ENCODE measurements around the gene RNF32.

DNA sequence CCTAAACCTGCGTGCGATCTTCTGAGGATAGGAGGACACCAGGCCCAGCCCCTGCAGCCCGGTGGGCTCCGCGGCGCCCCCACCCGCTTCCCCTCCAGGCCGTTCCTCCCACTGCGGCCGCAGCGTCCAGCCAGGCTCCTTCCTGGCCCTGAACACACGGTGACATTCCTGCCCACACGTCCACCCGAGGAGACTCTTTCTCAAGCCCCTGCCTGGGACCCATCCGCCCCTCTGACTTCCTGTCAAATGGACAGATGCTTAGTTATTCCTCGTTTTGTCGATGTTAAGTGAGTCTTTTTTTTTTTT is 32.4 kb upstream of the RNF32 start:
- TF ChIP-seq TAF1 (IDR thresholded peaks at IDR 0.05; ENCODE audit: low read depth, low read length) = no peak
- TF ChIP-seq POLR2AphosphoS5 (IDR thresholded peaks at IDR 0.05; ENCODE audit: low read depth, low read length) = no peak
- TF ChIP-seq POLR2A (IDR thresholded peaks at IDR 0.05; ENCODE audit: low read depth, low read length) = no peak
- no peak for TF ChIP-seq POU2F2 (IDR thresholded peaks at IDR 0.05; ENCODE audit: low read depth, low read length)

All from GM12891 (cell line).